Rectal smooth muscle tissue (tissue), 1 donor: ENCODE data around the gene MCU.
"Not testable (repeated sequence)": the region's sequence is repeated elsewhere in the genome, so short reads cannot be mapped to it uniquely, and the experiment has no call there.

ENCODE experiments used
- H3K27ac ChIP-seq: one replicate; pipeline ENCODE4 v1.7.0; 2013; ENCODE audit warnings: low read depth, low read length, inconsistent platforms
- H3K27me3 ChIP-seq: one replicate; pipeline ENCODE4 v1.7.0; 2013; ENCODE audit warnings: low read length; ENCODE audit not compliant: control insufficient read depth, insufficient read depth
- H3K36me3 ChIP-seq: one replicate; pipeline ENCODE4 v1.7.0; 2013; ENCODE audit warnings: low read length; ENCODE audit not compliant: control insufficient read depth, insufficient read depth
- H3K4me1 ChIP-seq: one replicate; pipeline ENCODE4 v1.7.0; 2013; ENCODE audit warnings: low read length; ENCODE audit not compliant: control insufficient read depth, insufficient read depth
- H3K4me3 ChIP-seq: one replicate; pipeline ENCODE4 v1.7.0; 2013; ENCODE audit warnings: low read length
- H3K9ac ChIP-seq: one replicate; pipeline ENCODE4 v1.7.0; 2013; ENCODE audit warnings: low read length

The MCU gene

GRCh38 chr10:72917803-72918332, 225.9 kb downstream of the MCU start:
- H3K4me1 ChIP-seq, H3K36me3 ChIP-seq, H3K4me3 ChIP-seq, H3K27me3 ChIP-seq, H3K27ac ChIP-seq, H3K9ac ChIP-seq: not testable (repeated sequence)

DNA sequence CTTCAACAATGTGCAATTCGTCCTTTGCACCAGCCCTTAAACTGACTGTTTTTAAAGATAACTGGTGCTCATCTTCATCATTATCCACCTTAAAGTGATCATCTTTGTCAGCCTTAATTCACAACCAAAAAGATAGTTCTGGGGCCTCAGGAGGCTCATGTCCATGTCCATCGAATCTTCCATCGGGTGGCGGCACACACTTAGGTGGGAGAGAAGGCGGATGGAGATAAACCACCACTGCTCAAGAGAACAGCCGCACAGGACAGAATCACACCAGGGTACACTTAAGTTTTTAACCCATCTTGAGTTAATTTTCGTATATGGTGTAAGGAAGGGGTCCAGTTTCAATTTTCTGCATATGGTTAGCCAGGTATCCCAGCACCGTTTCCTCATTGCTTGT, 226.4 kb downstream of the MCU start:
- Histone ChIP-seq H3K9ac (no peak overlapping the region), H3K4me1 (no peaks in the 10 kb centered on the region), H3K27ac (no peak overlapping the region), H3K27me3 (no peaks in the 10 kb centered on the region), H3K4me3 (no peak overlapping the region), H3K36me3 (no peaks in the 10 kb centered on the region)

DNA sequence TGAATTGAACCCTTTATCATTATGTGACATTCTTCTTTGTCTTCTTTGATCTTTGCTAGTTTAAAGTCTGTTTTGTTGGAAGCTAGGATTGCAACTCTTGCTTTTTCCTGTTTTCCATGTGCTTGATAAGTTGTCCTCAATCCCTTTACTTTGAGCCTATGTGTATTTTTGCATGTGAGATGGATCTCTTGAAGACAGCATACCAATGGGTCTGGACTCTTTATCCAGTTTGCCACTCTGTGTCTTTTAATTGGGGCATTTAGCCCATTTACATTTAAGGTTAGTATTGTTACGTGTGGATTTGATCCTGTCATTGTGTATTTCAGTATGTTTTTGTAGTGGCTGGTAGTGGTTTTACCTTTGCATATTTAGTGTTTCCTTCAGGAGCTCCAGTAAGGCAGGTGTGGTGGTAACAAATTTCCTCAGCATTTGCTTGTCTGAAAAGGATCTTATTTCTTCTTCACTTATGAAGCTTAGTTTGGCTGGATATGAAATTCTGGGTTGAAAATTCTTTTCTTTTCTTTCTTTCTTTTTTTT, 229.3 kb downstream of the MCU start:
- H3K9ac ChIP-seq, H3K36me3 ChIP-seq, H3K27ac ChIP-seq: not testable (repeated sequence)

DNA sequence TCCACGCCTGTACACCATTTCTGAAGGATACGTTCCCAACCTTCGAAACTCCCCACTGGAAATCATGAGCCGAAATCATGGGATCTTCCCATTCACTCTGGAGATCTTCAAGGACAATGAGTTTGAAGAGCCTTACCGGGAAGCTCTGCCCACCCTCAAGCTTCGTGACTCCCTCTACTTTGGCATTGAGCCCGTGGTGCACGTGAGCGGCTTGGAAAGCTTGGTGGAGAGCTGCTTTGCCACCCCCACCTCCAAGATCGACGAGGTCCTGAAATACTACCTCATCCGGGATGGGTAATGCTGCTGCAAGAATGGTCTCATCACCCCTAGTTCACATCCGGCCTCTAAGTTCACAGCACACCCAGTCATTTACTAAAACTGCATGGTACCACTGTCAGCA, 232.4 kb downstream of the MCU start:
- Histone ChIP-seq H3K9ac (no peak overlapping the region), H3K4me3 (no peak overlapping the region), H3K27ac (no peak overlapping the region), H3K4me1 (no peaks in the 10 kb centered on the region), H3K36me3 (no peaks in the 10 kb centered on the region), H3K27me3 (no peaks in the 10 kb centered on the region)

More for the DNA sequence above, 229.3 kb downstream of the MCU start:
- H3K27me3 ChIP-seq, H3K4me1 ChIP-seq, H3K4me3 ChIP-seq: not testable (repeated sequence)

GRCh38 chr10:72925951-72926465, 234.1 kb downstream of the MCU start:
- H3K27me3 ChIP-seq, result no peaks in the 10 kb centered on the region
- H3K4me3 ChIP-seq, result no peak overlapping the region
- H3K27ac ChIP-seq, result no peak overlapping the region
- H3K9ac ChIP-seq, result no peak overlapping the region
- no peaks in the 10 kb centered on the region for H3K4me1 ChIP-seq
- H3K36me3 ChIP-seq, result no peaks in the 10 kb centered on the region

- H3K36me3 ChIP-seq, result no peaks in the 10 kb centered on the region
- H3K27ac ChIP-seq, result no peak overlapping the region
- H3K4me3 ChIP-seq, result no peak overlapping the region
- H3K9ac ChIP-seq, result no peak overlapping the region
- H3K4me1 ChIP-seq, result no peaks in the 10 kb centered on the region
- H3K27me3 ChIP-seq, result no peaks in the 10 kb centered on the region
Measured at GRCh38 chr10:72927485-72927884, 235.5 kb downstream of the MCU start.

DNA sequence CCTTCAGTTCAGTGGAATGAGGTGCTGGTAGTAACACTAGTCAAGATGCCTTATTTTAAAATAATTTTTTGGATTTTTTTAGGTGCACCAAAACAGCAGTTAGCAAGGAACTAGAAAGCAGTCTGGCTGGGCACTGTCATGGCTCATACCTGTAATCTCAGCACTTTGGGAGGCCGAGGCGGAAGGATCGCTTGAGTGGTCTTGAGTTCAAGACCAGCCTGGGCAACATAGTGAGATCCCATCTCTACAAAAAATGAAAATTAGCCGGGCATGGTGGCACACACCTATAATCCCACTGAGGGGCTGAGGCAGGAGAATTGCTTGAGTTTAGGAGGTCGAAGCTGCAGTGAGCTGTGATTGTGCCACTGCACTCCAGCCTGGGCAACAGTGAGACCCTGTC, 236.9 kb downstream of the MCU start:
- Histone ChIP-seq H3K4me1 (no peaks in the 10 kb centered on the region), H3K36me3 (no peaks in the 10 kb centered on the region), H3K27ac (no peak overlapping the region), H3K9ac (no peak overlapping the region), H3K27me3 (no peaks in the 10 kb centered on the region), H3K4me3 (no peak overlapping the region)

DNA sequence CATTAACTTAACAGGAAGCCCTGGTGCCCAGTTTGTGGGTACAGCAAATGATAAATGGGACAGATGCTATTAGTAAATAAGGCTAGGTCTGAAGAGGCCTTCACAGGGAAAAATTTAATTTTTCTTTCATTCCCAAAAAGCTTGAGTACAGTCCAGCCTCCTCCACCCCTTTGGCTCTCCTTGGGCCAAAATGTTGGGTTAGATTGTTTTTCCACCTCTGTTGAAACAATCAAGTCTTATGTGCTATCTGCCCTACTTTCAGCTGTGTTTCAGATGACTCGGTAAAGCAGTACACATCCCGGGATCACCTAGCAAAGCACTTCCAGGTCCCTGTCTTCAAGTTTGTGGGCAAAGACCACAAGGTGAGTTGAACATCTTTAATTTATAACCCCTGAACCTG, 238.3 kb downstream of the MCU start:
- H3K4me1 ChIP-seq, result no peaks in the 10 kb centered on the region
- H3K27me3 ChIP-seq, result no peaks in the 10 kb centered on the region
- H3K36me3 ChIP-seq, result no peaks in the 10 kb centered on the region
- H3K4me3 ChIP-seq, result no peak overlapping the region
- H3K9ac ChIP-seq, result no peak overlapping the region
- no peak overlapping the region for H3K27ac ChIP-seq

- no peak overlapping the region for H3K27ac ChIP-seq
- H3K4me1 ChIP-seq, result no peaks in the 10 kb centered on the region
- no peak overlapping the region for H3K9ac ChIP-seq
- H3K36me3 ChIP-seq, result no peaks in the 10 kb centered on the region
- H3K27me3 ChIP-seq, result no peaks in the 10 kb centered on the region
- no peak overlapping the region for H3K4me3 ChIP-seq
Measured at GRCh38 chr10:72932259-72933015, 240.5 kb downstream of the MCU start.

DNA sequence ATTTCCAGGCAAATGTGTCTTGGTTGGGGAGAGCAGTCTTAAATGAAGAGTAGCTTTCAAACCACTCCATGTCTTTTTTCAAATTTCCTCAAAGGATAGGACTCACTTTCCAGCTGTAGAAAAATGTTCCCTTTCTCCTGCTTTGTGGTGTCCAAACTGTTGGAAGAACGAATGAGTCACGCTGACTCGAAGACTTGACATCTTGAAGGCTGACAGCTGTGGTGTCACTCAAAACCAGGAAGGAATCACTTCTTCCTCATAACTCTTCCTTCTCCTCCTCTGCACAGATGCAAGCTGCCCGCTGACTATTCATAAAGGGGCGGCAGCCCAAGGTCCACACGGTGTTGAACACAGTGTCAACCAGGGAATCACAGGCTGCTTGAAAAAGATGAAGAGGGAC, 243.4 kb downstream of the MCU start:
- Histone ChIP-seq H3K4me1 (no peaks in the 10 kb centered on the region), H3K9ac (no peak overlapping the region), H3K27ac (no peak overlapping the region), H3K4me3 (no peak overlapping the region), H3K27me3 (no peaks in the 10 kb centered on the region), H3K36me3 (no peaks in the 10 kb centered on the region)
